ENCODE results near the gene MAG.

DNA sequence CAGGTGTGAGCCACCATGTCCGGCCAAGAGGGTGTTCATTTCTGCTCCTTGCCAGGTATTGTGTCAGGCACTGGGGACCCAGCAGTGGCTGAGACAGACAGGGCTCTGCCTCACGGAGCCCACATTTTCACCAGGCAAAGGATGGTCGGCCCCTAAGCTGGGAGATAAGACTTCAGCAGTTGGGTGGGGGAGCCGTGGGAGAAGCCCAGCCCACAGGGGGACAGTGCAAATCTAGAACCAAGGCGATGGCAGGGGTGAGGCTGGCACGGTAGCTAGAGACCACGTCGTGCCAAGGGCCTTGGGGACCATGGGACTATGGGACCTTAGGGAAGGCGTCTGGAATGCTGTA is 34.9 kb upstream of the MAG start:
- no peak for TF ChIP-seq POLR2A (IDR thresholded peaks at IDR 0.05; ENCODE audit: low read depth)
- TF ChIP-seq, protein P1, sequence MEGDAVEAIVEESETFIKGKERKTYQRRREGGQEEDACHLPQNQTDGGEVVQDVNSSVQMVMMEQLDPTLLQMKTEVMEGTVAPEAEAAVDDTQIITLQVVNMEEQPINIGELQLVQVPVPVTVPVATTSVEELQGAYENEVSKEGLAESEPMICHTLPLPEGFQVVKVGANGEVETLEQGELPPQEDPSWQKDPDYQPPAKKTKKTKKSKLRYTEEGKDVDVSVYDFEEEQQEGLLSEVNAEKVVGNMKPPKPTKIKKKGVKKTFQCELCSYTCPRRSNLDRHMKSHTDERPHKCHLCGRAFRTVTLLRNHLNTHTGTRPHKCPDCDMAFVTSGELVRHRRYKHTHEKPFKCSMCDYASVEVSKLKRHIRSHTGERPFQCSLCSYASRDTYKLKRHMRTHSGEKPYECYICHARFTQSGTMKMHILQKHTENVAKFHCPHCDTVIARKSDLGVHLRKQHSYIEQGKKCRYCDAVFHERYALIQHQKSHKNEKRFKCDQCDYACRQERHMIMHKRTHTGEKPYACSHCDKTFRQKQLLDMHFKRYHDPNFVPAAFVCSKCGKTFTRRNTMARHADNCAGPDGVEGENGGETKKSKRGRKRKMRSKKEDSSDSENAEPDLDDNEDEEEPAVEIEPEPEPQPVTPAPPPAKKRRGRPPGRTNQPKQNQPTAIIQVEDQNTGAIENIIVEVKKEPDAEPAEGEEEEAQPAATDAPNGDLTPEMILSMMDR (IDR thresholded peaks at IDR 0.05) = no peak
- TF ChIP-seq POLR2AphosphoS5 (IDR thresholded peaks at IDR 0.05) = no peak
- TF ChIP-seq EP300 (IDR thresholded peaks at IDR 0.05) = no peak

Measured in esophagus muscularis mucosa (tissue), 4 donors.